Measurements from ENCODE around the gene LMAN2L.

DNA sequence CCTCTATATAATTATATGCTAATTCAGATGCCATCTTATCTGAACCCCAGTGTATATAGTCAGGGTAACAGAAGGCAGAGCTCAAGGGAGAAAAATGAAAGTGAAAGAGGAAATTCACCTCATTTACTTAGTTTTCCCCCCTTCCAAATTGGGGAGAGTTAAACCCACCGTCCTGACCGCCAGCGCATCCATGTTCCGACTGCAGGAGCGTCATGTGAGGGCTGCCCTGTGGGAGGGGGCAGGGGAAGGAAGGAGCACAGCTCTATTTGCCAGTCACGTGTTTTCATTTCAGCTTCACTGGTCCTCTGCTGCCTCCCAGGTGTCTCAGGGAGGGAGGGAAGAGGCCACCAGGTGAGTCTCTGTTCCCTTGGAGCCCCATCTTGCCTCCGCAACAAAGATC is 34.1 kb upstream of the LMAN2L start:
- no peak for TF ChIP-seq CTCF (IDR thresholded peaks at IDR 0.05)
- TF ChIP-seq POLR2AphosphoS5 (IDR thresholded peaks at IDR 0.05): no peak
- no peak for TF ChIP-seq EP300 (IDR thresholded peaks at IDR 0.05)
- TF ChIP-seq POLR2A (IDR thresholded peaks at IDR 0.05): no peak

All from suprapubic skin (tissue), 4 donors.